HepG2 (cell line): Measurements from ENCODE around the gene TBC1D20. TPM values are rescaled to one million over a fixed set of nuclear protein-coding genes. Genes with fewer than 3 reads are reported as not detected.
A peak's percentile ranks its signal among the peaks of the same experiment; 100 is the strongest.

Experiments used
- FOXA1 ChIP-seq, 2 experiments: fragments of 450-650 bp in 1 of 2; sonication (generic) in 1 of 2; formaldehyde crosslinking in 1 of 2; IDR thresholded peaks; 2 replicates each; pipeline versions ENCODE4 v1.4.0 to v1.6.1; 2016 to 2020; ENCODE audit warnings: missing genetic modification reagents in 1 of 2
- GATAD2A ChIP-seq: IDR thresholded peaks from 2 replicates; pipeline ENCODE4 v1.6.1; 2016
- HNF4G ChIP-seq, 2 experiments: sonication (generic) in 1 of 2; formaldehyde crosslinking in 1 of 2; IDR thresholded peaks; 2 replicates each; pipeline versions ENCODE4 v1.4.0 to v1.6.1; 2011 to 2020; ENCODE audit warnings: borderline replicate concordance in 2 of 2, low read depth in 2 of 2, mild to moderate bottlenecking in 2 of 2, low read length in 1 of 2, missing genetic modification reagents in 1 of 2, moderate library complexity in 1 of 2
- HNRNPK ChIP-seq: fragments of 200-400 bp; formaldehyde crosslinking; IDR thresholded peaks from 2 replicates; pipeline ENCODE4 v1.6.1; 2018; ENCODE audit warnings: low read length, low read depth, moderate library complexity, mild to moderate bottlenecking; ENCODE audit not compliant: poor library complexity, severe bottlenecking
- MEIS2 ChIP-seq: sonication (generic); formaldehyde crosslinking; IDR thresholded peaks from 2 replicates; pipeline ENCODE4 v1.9.0; 2021; ENCODE audit warnings: mild to moderate bottlenecking, missing genetic modification reagents
- NBN ChIP-seq: fragments of 450-650 bp; conservative IDR thresholded peaks from 2 replicates; pipeline ENCODE4 v1.6.1; 2017
- PITX1 ChIP-seq: sonication (generic); formaldehyde crosslinking; IDR thresholded peaks from 2 replicates; pipeline ENCODE4 v1.5.1; 2020; ENCODE audit warnings: mild to moderate bottlenecking, missing genetic modification reagents
- RBAK ChIP-seq: sonication (generic); formaldehyde crosslinking; IDR thresholded peaks from 2 replicates; pipeline ENCODE4 v1.5.1; 2020; ENCODE audit warnings: mild to moderate bottlenecking, missing genetic modification reagents
- REPIN1 ChIP-seq: sonication (generic); formaldehyde crosslinking; IDR thresholded peaks from 2 replicates; pipeline ENCODE4 v1.8.0; 2022; ENCODE audit warnings: missing genetic modification reagents, low read depth, mild to moderate bottlenecking, borderline replicate concordance
- SOX6 ChIP-seq, 2 experiments: fragments of 450-650 bp in 1 of 2; sonication (generic) in 1 of 2; formaldehyde crosslinking in 1 of 2; IDR thresholded peaks; 2 replicates each; pipeline versions ENCODE4 v1.4.0 to v1.6.1; 2017 to 2020; ENCODE audit warnings: antibody characterized with exemption in 1 of 2, mild to moderate bottlenecking in 1 of 2, missing genetic modification reagents in 1 of 2
- SRSF4 ChIP-seq: fragments of 200-400 bp; formaldehyde crosslinking; IDR thresholded peaks from one replicate; pipeline ENCODE4 v1.6.1; 2018; ENCODE audit warnings: mild to moderate bottlenecking, low read depth, low read length, moderate library complexity; ENCODE audit not compliant: poor library complexity, severe bottlenecking
- TRIM24 ChIP-seq: sonication (generic); formaldehyde crosslinking; IDR thresholded peaks from 2 replicates; pipeline ENCODE4 v1.8.0; 2022; ENCODE audit warnings: mild to moderate bottlenecking, missing genetic modification reagents
- U2AF2 ChIP-seq: fragments of 200-400 bp; formaldehyde crosslinking; IDR thresholded peaks from 2 replicates; pipeline ENCODE4 v1.6.1; 2017; ENCODE audit warnings: low read depth, mild to moderate bottlenecking, low read length
- YEATS2 ChIP-seq: sonication (generic); formaldehyde crosslinking; IDR thresholded peaks from 2 replicates; pipeline ENCODE4 v1.4.0; 2020; ENCODE audit warnings: missing genetic modification reagents, borderline replicate concordance
- ZC3H13 ChIP-seq: sonication (generic); formaldehyde crosslinking; IDR thresholded peaks from 2 replicates; pipeline ENCODE4 v1.8.1; 2023; ENCODE audit warnings: mild to moderate bottlenecking, missing genetic modification reagents, moderate library complexity
- ZFP1 ChIP-seq: IDR thresholded peaks from 2 replicates; pipeline ENCODE4 v1.6.1; 2016
- ZMYM3 ChIP-seq: sonication (generic); formaldehyde crosslinking; IDR thresholded peaks from 2 replicates; pipeline ENCODE4 v1.5.1; 2020; ENCODE audit warnings: mild to moderate bottlenecking, missing genetic modification reagents
- ZNF12 ChIP-seq: sonication (generic); formaldehyde crosslinking; IDR thresholded peaks from 2 replicates; pipeline ENCODE4 v1.5.0; 2020; ENCODE audit warnings: missing genetic modification reagents
- ZNF30 ChIP-seq: sonication (generic); formaldehyde crosslinking; IDR thresholded peaks from 2 replicates; pipeline ENCODE4 v1.5.0; 2020; ENCODE audit warnings: mild to moderate bottlenecking, missing genetic modification reagents
- ZNF446 ChIP-seq: sonication (generic); formaldehyde crosslinking; IDR thresholded peaks from 2 replicates; pipeline ENCODE4 v1.5.0; 2020; ENCODE audit warnings: mild to moderate bottlenecking, missing genetic modification reagents
- ZNF737 ChIP-seq: sonication (generic); formaldehyde crosslinking; IDR thresholded peaks from 2 replicates; pipeline ENCODE4 v1.5.0; 2020; ENCODE audit warnings: missing genetic modification reagents, mild to moderate bottlenecking, borderline replicate concordance
- ZNF761 ChIP-seq: sonication (generic); formaldehyde crosslinking; conservative IDR thresholded peaks from 2 replicates; pipeline ENCODE4 v1.4.0; 2020; ENCODE audit warnings: mild to moderate bottlenecking, missing genetic modification reagents
- ZNF788 ChIP-seq: sonication (generic); formaldehyde crosslinking; IDR thresholded peaks from 2 replicates; pipeline ENCODE4 v1.5.0; 2020; ENCODE audit warnings: mild to moderate bottlenecking, missing genetic modification reagents, borderline replicate concordance
- polyA plus RNA-seq, 8 experiments: library from polyadenylated mRNA; depleted of rRNA in 3 of 8; stranded (reverse) in 7 of 8; unstranded in 1 of 8; fragments of >200 nt; fragmentation: Illumina TruSeq in 4 of 8; extraction: Trizol in 4 of 8; gene quantifications; 2 replicates each; pipeline versions ENCODE4 v1.2.1 to v1.2.3, GENCODE V29; 2011 to 2016; ENCODE audit warnings: low read depth in 4 of 8, missing spikeins in 1 of 8, mixed read lengths in 1 of 8; ENCODE audit not compliant: insufficient read depth in 1 of 8
- total RNA-seq, 5 experiments: library from RNA; depleted of rRNA; stranded (reverse); fragments of >200 nt; fragmentation: Illumina TruSeq; extraction: Trizol; gene quantifications; 2 replicates each; pipeline ENCODE4 v1.2.3, GENCODE V29; 2016; ENCODE audit warnings: low read depth in 1 of 5
- TF ChIP-seq, protein P1 (sequence below): IDR thresholded peaks from 2 replicates; pipeline ENCODE4 v1.6.1; 2012; ENCODE audit warnings: low read length, improper control_type of control experiment
- TF ChIP-seq, protein P2 (sequence below): sonication (generic); formaldehyde crosslinking; IDR thresholded peaks from 2 replicates; pipeline ENCODE4 v1.8.1; 2022; ENCODE audit warnings: mild to moderate bottlenecking, missing genetic modification reagents

The TBC1D20 gene
- total and polyA plus RNA-seq, 2 of the 13 experiments (the other 11 are each of a cell fraction or from before 2014, with no cell fraction given), result 36.6 to 47.1 TPM

DNA sequence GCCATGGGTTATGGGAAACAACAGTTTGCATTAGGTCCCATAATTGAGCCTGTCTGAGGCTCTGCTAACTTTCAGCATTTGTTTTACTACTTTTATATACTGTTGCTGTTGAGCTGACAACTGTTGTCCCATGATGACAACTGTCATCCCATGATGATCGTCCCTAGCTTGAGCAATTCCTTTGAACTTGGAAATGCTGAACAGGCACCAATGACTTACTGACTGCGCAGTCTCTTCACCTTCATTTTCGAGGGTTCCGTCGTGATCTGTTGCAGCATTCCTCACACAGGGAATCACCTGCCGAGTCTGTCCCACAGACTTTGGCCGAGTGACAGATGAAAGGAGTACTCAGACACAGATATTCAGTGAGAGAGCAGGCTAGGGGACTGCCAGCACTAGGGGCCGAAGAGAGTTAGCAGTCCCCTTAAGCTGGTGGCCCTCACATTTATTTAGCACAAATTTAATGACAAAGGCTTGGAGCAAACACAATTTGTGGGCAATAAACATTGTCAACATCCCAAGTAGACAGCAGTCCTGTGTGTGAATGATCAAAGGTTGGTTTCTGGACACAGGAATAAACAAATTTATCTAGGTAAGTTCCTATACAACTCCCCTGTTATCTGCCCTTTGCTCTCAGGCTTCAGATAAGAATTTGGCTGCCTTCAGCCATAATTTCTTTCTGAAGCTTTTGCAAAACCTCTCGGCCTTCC is 10.0 kb upstream of the TBC1D20 start (continued):
- TF ChIP-seq, protein P1, sequence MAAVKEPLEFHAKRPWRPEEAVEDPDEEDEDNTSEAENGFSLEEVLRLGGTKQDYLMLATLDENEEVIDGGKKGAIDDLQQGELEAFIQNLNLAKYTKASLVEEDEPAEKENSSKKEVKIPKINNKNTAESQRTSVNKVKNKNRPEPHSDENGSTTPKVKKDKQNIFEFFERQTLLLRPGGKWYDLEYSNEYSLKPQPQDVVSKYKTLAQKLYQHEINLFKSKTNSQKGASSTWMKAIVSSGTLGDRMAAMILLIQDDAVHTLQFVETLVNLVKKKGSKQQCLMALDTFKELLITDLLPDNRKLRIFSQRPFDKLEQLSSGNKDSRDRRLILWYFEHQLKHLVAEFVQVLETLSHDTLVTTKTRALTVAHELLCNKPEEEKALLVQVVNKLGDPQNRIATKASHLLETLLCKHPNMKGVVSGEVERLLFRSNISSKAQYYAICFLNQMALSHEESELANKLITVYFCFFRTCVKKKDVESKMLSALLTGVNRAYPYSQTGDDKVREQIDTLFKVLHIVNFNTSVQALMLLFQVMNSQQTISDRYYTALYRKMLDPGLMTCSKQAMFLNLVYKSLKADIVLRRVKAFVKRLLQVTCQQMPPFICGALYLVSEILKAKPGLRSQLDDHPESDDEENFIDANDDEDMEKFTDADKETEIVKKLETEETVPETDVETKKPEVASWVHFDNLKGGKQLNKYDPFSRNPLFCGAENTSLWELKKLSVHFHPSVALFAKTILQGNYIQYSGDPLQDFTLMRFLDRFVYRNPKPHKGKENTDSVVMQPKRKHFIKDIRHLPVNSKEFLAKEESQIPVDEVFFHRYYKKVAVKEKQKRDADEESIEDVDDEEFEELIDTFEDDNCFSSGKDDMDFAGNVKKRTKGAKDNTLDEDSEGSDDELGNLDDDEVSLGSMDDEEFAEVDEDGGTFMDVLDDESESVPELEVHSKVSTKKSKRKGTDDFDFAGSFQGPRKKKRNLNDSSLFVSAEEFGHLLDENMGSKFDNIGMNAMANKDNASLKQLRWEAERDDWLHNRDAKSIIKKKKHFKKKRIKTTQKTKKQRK, result peak; percentile 52; the same call in 1 of the 2 replicates
- TF ChIP-seq YEATS2 (CRISPR knock-in tag) (no peak), SRSF4 (no peak), ZNF761 (no peak), U2AF2 (0 out of 2 replicates have a peak, but pooled peaks have one; percentile 53), NBN (no peak), SOX6 (IDR thresholded peaks at IDR 0.05) (no peak), SOX6 (CRISPR knock-in tag; IDR thresholded peaks at IDR 0.05) (peak; percentile 66), HNF4G (IDR thresholded peaks at IDR 0.05; ENCODE audit: borderline replicate concordance, low read depth, low read length) (peak; percentile 76), HNF4G (CRISPR knock-in tag; IDR thresholded peaks at IDR 0.05; ENCODE audit: borderline replicate concordance, low read depth) (no peak), ZNF12 (CRISPR knock-in tag) (0 out of 2 replicates have a peak, but pooled peaks have one; percentile 16), ZC3H13 (CRISPR knock-in tag) (0 out of 2 replicates have a peak, but pooled peaks have one; percentile 23), ZFP1 (CRISPR knock-in tag) (peak; percentile 66), FOXA1 (IDR thresholded peaks at IDR 0.05) (no peak), FOXA1 (CRISPR knock-in tag; IDR thresholded peaks at IDR 0.05) (peak; percentile 48; the same call in 1 of the 2 replicates), ZNF446 (CRISPR knock-in tag) (0 out of 2 replicates have a peak, but pooled peaks have one; percentile 56), ZNF737 (CRISPR knock-in tag) (peak; percentile 91; the same call in 1 of the 2 replicates), TRIM24 (CRISPR knock-in tag) (0 out of 2 replicates have a peak, but pooled peaks have one; percentile 37), PITX1 (CRISPR knock-in tag) (0 out of 2 replicates have a peak, but pooled peaks have one; percentile 30), RBAK (CRISPR knock-in tag) (0 out of 2 replicates have a peak, but pooled peaks have one; percentile 40), MEIS2 (CRISPR knock-in tag) (no peak), ZNF788 (CRISPR knock-in tag) (0 out of 2 replicates have a peak, but pooled peaks have one; percentile 14), ZMYM3 (CRISPR knock-in tag) (peak; percentile 14; the same call in 1 of the 2 replicates), REPIN1 (CRISPR knock-in tag) (peak; percentile 40; the same call in 1 of the 2 replicates), HNRNPK (no peak), ZNF30 (no peak), GATAD2A (CRISPR knock-in tag) (peak; percentile 61)
- TF ChIP-seq, protein P2, sequence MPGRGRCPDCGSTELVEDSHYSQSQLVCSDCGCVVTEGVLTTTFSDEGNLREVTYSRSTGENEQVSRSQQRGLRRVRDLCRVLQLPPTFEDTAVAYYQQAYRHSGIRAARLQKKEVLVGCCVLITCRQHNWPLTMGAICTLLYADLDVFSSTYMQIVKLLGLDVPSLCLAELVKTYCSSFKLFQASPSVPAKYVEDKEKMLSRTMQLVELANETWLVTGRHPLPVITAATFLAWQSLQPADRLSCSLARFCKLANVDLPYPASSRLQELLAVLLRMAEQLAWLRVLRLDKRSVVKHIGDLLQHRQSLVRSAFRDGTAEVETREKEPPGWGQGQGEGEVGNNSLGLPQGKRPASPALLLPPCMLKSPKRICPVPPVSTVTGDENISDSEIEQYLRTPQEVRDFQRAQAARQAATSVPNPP (CRISPR knock-in tag), result 0 out of 2 replicates have a peak, but pooled peaks have one; percentile 14
